MCF 10A (cell line): ENCODE results near the gene SPSB1. TPM values are rescaled to one million over a fixed set of nuclear protein-coding genes. Genes with fewer than 3 reads are reported as not detected.

Experiments
- BruUV-seq: library from RNA; stranded (reverse); fragments of 400-500 nt; replicated peaks from 2 replicates; lab custom pipeline; 2021; lab: Mats Ljungman, UMichigan
- CTCF ChIA-PET: fragments of 300-600 bp; sonication (Branson Sonifier 250); formaldehyde crosslinking; extraction: SDS; loops from one replicate; lab custom pipeline; 2021; ENCODE audit warnings: antibody characterized with exemption, inconsistent platforms; lab: Yijun Ruan, JAX
- POLR2A ChIA-PET: fragments of 300-600, 350-650 bp; sonication (Branson Sonifier 250); formaldehyde crosslinking; extraction: SDS; loops from one replicate; lab custom pipeline; 2020; ENCODE audit warnings: antibody characterized with exemption, inconsistent platforms; lab: Yijun Ruan, JAX
- DNase-seq: peaks from one replicate; pipeline ENCODE4 v3.0.0-alpha.2; 2018; ENCODE audit not compliant: unreplicated experiment
- H3K27ac Mint-ChIP-seq: one replicate; pipeline ENCODE4 v1.8.0; 2022; ENCODE audit warnings: mild to moderate bottlenecking, low read depth, mixed read lengths; ENCODE audit not compliant: unreplicated experiment
- H3K27me3 Mint-ChIP-seq: one replicate; pipeline ENCODE4 v1.8.0; 2022; ENCODE audit warnings: mixed read lengths; ENCODE audit not compliant: insufficient read depth, unreplicated experiment
- H3K36me3 Mint-ChIP-seq: one replicate; pipeline ENCODE4 v1.8.0; 2022; ENCODE audit warnings: mild to moderate bottlenecking, moderate library complexity, mixed read lengths; ENCODE audit not compliant: insufficient read depth, unreplicated experiment
- H3K4me1 Mint-ChIP-seq: one replicate; pipeline ENCODE4 v1.8.0; 2022; ENCODE audit warnings: mixed read lengths; ENCODE audit not compliant: insufficient read depth, unreplicated experiment
- H3K4me3 Mint-ChIP-seq: one replicate; pipeline ENCODE4 v1.8.0; 2022; ENCODE audit warnings: mild to moderate bottlenecking, moderate library complexity, mixed read lengths; ENCODE audit not compliant: unreplicated experiment
- H3K9me3 Mint-ChIP-seq: one replicate; pipeline ENCODE4 v1.8.0; 2022; ENCODE audit warnings: mixed read lengths; ENCODE audit not compliant: unreplicated experiment
- intact Hi-C: fragments of 100-400 bp; cut with micrococcal nuclease; formaldehyde crosslinking; loops from 2 replicates; pipeline ENCODE4 v1.14.1; 2022
- total RNA-seq: library from RNA; stranded (reverse); gene quantifications from 2 replicates; pipeline ENCODE4 v1.2.3, GENCODE V29; 2022
- TF ChIP-seq, protein P1 (sequence below): fragments of 200-600 bp; IDR thresholded peaks from one replicate; pipeline ENCODE4 v1.8.0; 2022; ENCODE audit warnings: antibody characterized with exemption, mild to moderate bottlenecking; ENCODE audit not compliant: unreplicated experiment

Gene SPSB1
- total RNA-seq, 1 experiment from 2014 or later, result 8.2 TPM

DNA sequence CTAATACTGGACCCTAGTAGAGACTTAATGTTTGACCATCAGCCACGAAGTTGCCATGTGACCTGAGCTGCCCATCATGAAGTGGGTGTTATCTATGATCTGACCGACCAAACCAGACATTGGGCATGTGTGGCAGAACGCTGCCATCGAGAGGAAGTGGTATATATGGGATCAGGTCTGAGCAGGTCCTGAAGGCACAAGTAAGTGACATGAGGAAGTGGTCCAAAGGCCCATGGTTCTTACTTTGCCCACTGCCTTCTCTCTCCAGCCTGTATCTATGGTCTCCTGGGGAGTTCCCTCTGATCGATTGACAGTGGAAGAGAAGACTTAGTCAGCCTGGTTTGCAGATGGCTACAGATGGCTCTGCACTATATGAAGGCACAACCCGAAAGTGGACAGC lies 7.9 kb downstream of the SPSB1 start:
- TF ChIP-seq, protein P1, sequence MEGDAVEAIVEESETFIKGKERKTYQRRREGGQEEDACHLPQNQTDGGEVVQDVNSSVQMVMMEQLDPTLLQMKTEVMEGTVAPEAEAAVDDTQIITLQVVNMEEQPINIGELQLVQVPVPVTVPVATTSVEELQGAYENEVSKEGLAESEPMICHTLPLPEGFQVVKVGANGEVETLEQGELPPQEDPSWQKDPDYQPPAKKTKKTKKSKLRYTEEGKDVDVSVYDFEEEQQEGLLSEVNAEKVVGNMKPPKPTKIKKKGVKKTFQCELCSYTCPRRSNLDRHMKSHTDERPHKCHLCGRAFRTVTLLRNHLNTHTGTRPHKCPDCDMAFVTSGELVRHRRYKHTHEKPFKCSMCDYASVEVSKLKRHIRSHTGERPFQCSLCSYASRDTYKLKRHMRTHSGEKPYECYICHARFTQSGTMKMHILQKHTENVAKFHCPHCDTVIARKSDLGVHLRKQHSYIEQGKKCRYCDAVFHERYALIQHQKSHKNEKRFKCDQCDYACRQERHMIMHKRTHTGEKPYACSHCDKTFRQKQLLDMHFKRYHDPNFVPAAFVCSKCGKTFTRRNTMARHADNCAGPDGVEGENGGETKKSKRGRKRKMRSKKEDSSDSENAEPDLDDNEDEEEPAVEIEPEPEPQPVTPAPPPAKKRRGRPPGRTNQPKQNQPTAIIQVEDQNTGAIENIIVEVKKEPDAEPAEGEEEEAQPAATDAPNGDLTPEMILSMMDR, result no peak
- no peaks in the 10 kb centered on the region for H3K27me3 Mint-ChIP-seq
- peaks cover 41% of the 10 kb centered on the region for H3K4me1 Mint-ChIP-seq
- ChIA-PET POLR2A (interaction anchor here (0.6 to 1.7 kb wide), 9 partner anchors 11 to 179 kb away, joined by 3 to 6 read pairs (median 4); no protein-coding TSS in a partner anchor), CTCF (interaction anchor here (0.6 kb wide), 2 partner anchors 176 to 734 kb away, joined by 4 read pairs; no protein-coding TSS in a partner anchor)
- peak overlapping the region; percentile 38 for H3K4me3 Mint-ChIP-seq
- no peak for DNase-seq
- no TSS peak for BruUV-seq
- no peaks in the 10 kb centered on the region for H3K9me3 Mint-ChIP-seq
- intact Hi-C loops, result no loop called here
- H3K27ac Mint-ChIP-seq, result peak overlapping the region; percentile 96
- H3K36me3 Mint-ChIP-seq, result peaks cover 5% of the 10 kb centered on the region

DNA sequence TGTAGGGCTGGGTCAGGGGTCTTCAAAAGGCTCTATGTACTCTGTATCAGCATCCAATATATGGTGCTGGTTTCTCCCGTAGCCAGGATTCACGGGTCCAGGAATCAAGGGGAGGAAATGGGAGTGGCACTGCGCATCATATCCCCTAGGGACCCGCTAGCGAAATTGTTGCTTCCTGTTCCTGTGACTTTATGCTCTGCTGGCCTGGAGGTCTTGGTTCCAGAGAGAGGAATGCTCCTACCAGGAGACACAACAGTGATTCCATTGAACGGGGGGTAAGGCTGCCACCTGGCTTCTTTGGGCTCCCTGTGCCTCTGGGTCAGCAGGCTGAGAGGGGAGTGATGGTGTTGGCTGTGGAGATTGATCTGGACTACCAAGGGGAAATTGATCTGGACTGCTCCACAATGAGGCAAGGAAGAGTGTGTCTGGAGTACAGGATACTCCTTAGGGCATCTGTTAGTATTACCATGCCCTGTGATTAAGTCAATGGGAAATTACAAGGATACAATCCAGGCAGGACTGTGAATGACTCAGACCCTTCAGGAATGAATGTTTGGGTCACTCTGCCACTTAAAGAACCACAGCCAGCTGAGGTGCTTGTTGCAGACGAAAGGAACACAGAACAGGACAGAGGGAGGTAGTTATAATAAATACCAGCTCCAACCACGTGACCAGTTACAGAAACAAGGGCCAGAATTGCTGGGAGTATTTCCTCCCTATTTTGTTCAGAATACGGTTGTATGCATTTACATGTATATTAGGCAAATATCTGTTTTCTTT lies 10.2 kb downstream of the SPSB1 start:
- Mint-ChIP-seq H3K4me1 (peaks cover 45% of the 10 kb centered on the region), H3K36me3 (peaks cover 5% of the 10 kb centered on the region), H3K9me3 (no peaks in the 10 kb centered on the region), H3K27ac (peak overlapping the region; percentile 86), H3K4me3 (peak overlapping the region; percentile 7), H3K27me3 (no peaks in the 10 kb centered on the region)
- no TSS peak for BruUV-seq
- CTCF ChIA-PET, result interaction anchor here (0.6 to 1.5 kb wide), 2 partner anchors 191 to 272 kb away, joined by 3 to 4 read pairs; no protein-coding TSS in a partner anchor
- TF ChIP-seq, protein P1, result no peak
- DNase-seq, result peak; percentile 92
- POLR2A ChIA-PET, result interaction anchor here (0.5 to 1.9 kb wide), 5 partner anchors 12 to 329 kb away, joined by 3 to 7 read pairs (median 3); no protein-coding TSS in a partner anchor
- intact Hi-C loops, result no loop called here

DNA sequence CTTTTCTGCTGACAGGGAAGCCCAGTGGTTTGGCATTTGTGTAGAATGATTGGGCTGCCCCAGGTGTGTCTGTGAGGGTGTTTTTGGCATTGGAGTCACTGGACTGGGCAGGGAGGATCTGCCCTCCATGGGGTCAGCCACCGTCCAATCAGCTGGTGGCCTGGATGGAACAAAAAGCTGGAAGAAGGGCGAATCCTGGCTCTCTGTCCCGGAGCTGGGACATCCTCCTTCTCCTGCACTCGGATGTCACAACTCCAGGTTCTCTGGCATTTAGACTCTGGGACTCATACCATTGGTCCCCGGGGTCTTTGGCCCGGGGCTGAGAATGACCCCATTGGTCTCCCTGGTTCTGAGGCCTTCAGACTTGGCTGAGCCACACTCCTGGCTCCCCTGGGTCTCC lies 11.2 kb downstream of the SPSB1 start:
- H3K4me3 Mint-ChIP-seq, result no peak overlapping the region
- H3K27ac Mint-ChIP-seq, result peak overlapping the region; percentile 86
- no peaks in the 10 kb centered on the region for H3K27me3 Mint-ChIP-seq
- ChIA-PET POLR2A (interaction anchor here (0.9 kb wide), 1 partner anchor 14 kb away, joined by 4 read pairs; no protein-coding TSS in a partner anchor), CTCF (interaction anchor here (1.1 kb wide), 1 partner anchor 187 kb away, joined by 5 read pairs; no protein-coding TSS in a partner anchor)
- intact Hi-C loops, result no loop called here
- BruUV-seq, result no TSS peak
- H3K4me1 Mint-ChIP-seq, result peaks cover 48% of the 10 kb centered on the region
- H3K36me3 Mint-ChIP-seq, result peaks cover 5% of the 10 kb centered on the region
- H3K9me3 Mint-ChIP-seq, result no peaks in the 10 kb centered on the region
- no peak for DNase-seq
- TF ChIP-seq, protein P1, result no peak

DNA sequence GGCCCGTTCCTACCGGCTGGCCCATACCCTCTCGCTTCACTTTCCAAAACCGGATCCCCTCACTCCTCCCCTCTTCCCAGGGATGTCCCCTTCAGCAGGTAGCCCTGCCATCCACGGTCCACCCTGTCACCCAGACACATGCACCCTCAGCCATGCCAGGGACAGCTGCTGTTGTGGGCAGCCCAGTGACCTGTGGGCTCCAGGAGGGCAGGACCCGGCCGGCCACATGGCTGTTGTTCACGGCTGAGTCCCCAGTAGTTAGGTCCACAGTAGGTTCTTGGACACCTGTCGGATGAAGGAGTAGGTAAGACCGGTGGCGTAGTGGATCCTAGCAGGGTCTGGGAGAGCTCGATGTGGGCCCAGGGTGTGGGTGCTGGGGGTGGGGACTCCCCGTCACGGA lies 12.5 kb downstream of the SPSB1 start:
- Mint-ChIP-seq H3K4me1 (peaks cover 48% of the 10 kb centered on the region), H3K27ac (peak overlapping the region; percentile 86), H3K9me3 (no peaks in the 10 kb centered on the region), H3K4me3 (no peak overlapping the region), H3K27me3 (no peaks in the 10 kb centered on the region), H3K36me3 (peaks cover 5% of the 10 kb centered on the region)
- TF ChIP-seq, protein P1, result no peak
- intact Hi-C loops, result no loop called here
- ChIA-PET POLR2A (interaction anchor here (0.7 to 1.1 kb wide), 3 partner anchors 9 to 16 kb away, joined by 3 read pairs; no protein-coding TSS in a partner anchor), CTCF (no interaction called here)
- no peak for DNase-seq
- no TSS peak for BruUV-seq
